A549 (cell line): ENCODE data around the gene ARPC2. TPM values are rescaled to one million over a fixed set of nuclear protein-coding genes. Genes with fewer than 3 reads are reported as not detected.
A peak's percentile ranks its signal among the peaks of the same experiment; 100 is the strongest.

Source experiments
- ATAC-seq, 2 experiments: fragments of 200-7000 bp in 1 of 2; fragments of >200 bp in 1 of 2; cut with Nextera tagmentation in 1 of 2; cut with Tn5 transposase in 1 of 2; 3 replicates each; pipeline versions ENCODE4 v1.8.0 to v1.9.1; 2018 to 2020; ENCODE audit warnings: mild to moderate bottlenecking in 1 of 2, moderate library complexity in 1 of 2
- CTCF ChIA-PET: fragments of 300-600 bp; sonication (Branson Sonifier 250); formaldehyde crosslinking; extraction: SDS; loops from one replicate; lab custom pipeline; 2021; ENCODE audit warnings: antibody characterized with exemption, inconsistent platforms; lab: Yijun Ruan, JAX
- POLR2A ChIA-PET: fragments of 350-600 bp; formaldehyde crosslinking; extraction: SDS; loops from one replicate; lab custom pipeline; 2021; ENCODE audit warnings: antibody characterized with exemption, inconsistent platforms; lab: Yijun Ruan, JAX
- DNase-seq, 2 experiments: peaks; one replicate each; pipeline versions ENCODE4 v3.0.0 to v3.0.0-alpha.2; 2011 to 2016; ENCODE audit warnings: low read depth in 1 of 2, low spot score in 1 of 2
- FAIRE-seq: peaks from 2 replicates; lab custom pipeline; 2011; peaks lifted over from hg19 to GRCh38; lab: Jason Lieb, UNC
- H3K27ac ChIP-seq, 2 experiments: fragments of >200 bp; sonication (Bioruptor Twin); formaldehyde crosslinking; 3 replicates each; pipeline ENCODE4 v1.5.1; 2016 to 2017
- H3K4me1 ChIP-seq: fragments of >200 bp; sonication (Bioruptor Twin); formaldehyde crosslinking; 3 replicates; pipeline ENCODE4 v1.6.1; 2016
- H3K4me2 ChIP-seq: fragments of >200 bp; sonication (Bioruptor Twin); formaldehyde crosslinking; 3 replicates; pipeline ENCODE4 v1.6.1; 2016
- H3K4me3 ChIP-seq: fragments of >200 bp; sonication (Bioruptor Twin); formaldehyde crosslinking; 3 replicates; pipeline ENCODE4 v1.5.1; 2016
- H3K9me3 ChIP-seq: fragments of >200 bp; sonication (Bioruptor Twin); formaldehyde crosslinking; 3 replicates; pipeline ENCODE4 v1.6.1; 2016
- CTCF ChIP-seq: fragments of >200 bp; sonication (Bioruptor Twin); formaldehyde crosslinking; IDR thresholded peaks from 3 replicates; pipeline ENCODE4 v1.5.1; 2016
- ELK1 ChIP-seq: fragments of 150-350 bp; IDR thresholded peaks from 2 replicates; pipeline ENCODE4 v1.6.1; 2014; ENCODE audit warnings: low read depth, mild to moderate bottlenecking, low read length
- FOSL2 ChIP-seq, 2 experiments: fragments of 450-650 bp in 1 of 2; fragments of >200 bp in 1 of 2; sonication (Bioruptor Twin) in 1 of 2; formaldehyde crosslinking; IDR thresholded peaks; 2 replicates each; pipeline versions ENCODE4 v1.5.0 to v1.6.1; 2016 to 2020; ENCODE audit warnings: mild to moderate bottlenecking in 1 of 2, moderate library complexity in 1 of 2
- FOXS1 ChIP-seq: fragments of 250-450 bp; sonication (Bioruptor Pico); IDR thresholded peaks from 2 replicates; pipeline ENCODE4 v1.5.0; 2020; ENCODE audit warnings: mild to moderate bottlenecking, moderate library complexity
- GATA3 ChIP-seq: IDR thresholded peaks from 2 replicates; pipeline ENCODE4 v1.6.1; 2012; ENCODE audit warnings: borderline replicate concordance
- HMGXB4 ChIP-seq: fragments of 250-450 bp; sonication (Bioruptor Pico); IDR thresholded peaks from 2 replicates; pipeline ENCODE4 v1.5.0; 2021; ENCODE audit warnings: mild to moderate bottlenecking, moderate library complexity, borderline replicate concordance
- JUN ChIP-seq, 2 experiments: fragments of >200 bp; sonication (Bioruptor Twin); formaldehyde crosslinking; IDR thresholded peaks; 2 replicates in 1 of 2; 3 replicates in 1 of 2; pipeline ENCODE4 v1.6.1; 2016 to 2017
- MAZ ChIP-seq: fragments of 150-350 bp; IDR thresholded peaks from 2 replicates; pipeline ENCODE4 v1.6.1; 2014; ENCODE audit warnings: antibody characterized with exemption, low read depth, low read length, borderline replicate concordance
- NPAS2 ChIP-seq: fragments of 250-450 bp; sonication (Bioruptor Pico); IDR thresholded peaks from 2 replicates; pipeline ENCODE4 v1.8.0; 2022; ENCODE audit warnings: mild to moderate bottlenecking, moderate library complexity, borderline replicate concordance
- PHF8 ChIP-seq: fragments of 200-600 bp; sonication (generic); IDR thresholded peaks from 2 replicates; pipeline ENCODE4 v1.6.1; 2016; ENCODE audit warnings: low read depth, mild to moderate bottlenecking, antibody characterized with exemption, moderate library complexity, borderline replicate concordance
- POLR2AphosphoS2 ChIP-seq: conservative IDR thresholded peaks from 2 replicates; pipeline ENCODE4 v1.6.1; 2012; ENCODE audit warnings: low read length, improper control_type of control experiment, inconsistent platforms
- RAD21 ChIP-seq, 2 experiments: fragments of >200 bp in 1 of 2; sonication (Bioruptor Twin) in 1 of 2; formaldehyde crosslinking in 1 of 2; IDR thresholded peaks in 1 of 2; conservative IDR thresholded peaks in 1 of 2; 2 replicates in 1 of 2; 3 replicates in 1 of 2; pipeline ENCODE4 v1.6.1; 2012 to 2018; ENCODE audit warnings: inconsistent platforms in 1 of 2
- SMC3 ChIP-seq: fragments of >200 bp; sonication (Bioruptor Twin); formaldehyde crosslinking; IDR thresholded peaks from 3 replicates; pipeline ENCODE4 v1.6.1; 2018; ENCODE audit warnings: inconsistent platforms
- WGBS: methylation state at CpG from one replicate; pipeline ENCODE4 v1.1.6; 2017; ENCODE audit errors: missing lambda C conversion rate; 5-methylcytosine and 5-hydroxymethylcytosine counted together
- polyA plus RNA-seq, 4 experiments: library from polyadenylated mRNA; depleted of rRNA in 3 of 4; stranded (reverse); fragments of >200 nt; fragmentation: RNase III in 1 of 4; extraction: RNeasy Plus Mini Kit Qiagen cat#74134 plus additional on column Dnase treatment in 1 of 4; gene quantifications; 2 replicates in 3 of 4; 3 replicates in 1 of 4; pipeline ENCODE4 v1.2.3, GENCODE V29; 2011 to 2017

ARPC2 gene
- polyA plus RNA-seq, 2 of the 4 experiments (the other 2 are of a cell fraction): 263 to 374 TPM

- Histone ChIP-seq H3K4me3 (no peak overlapping the region), H3K4me1 (peaks cover 9% of the 10 kb centered on the region; the same call in 1 of the 3 replicates), H3K4me2 (no peak overlapping the region), H3K27ac (no peak overlapping the region), H3K9me3 (no peaks in the 10 kb centered on the region)
- DNase-seq (no peak), ATAC-seq (no peak), FAIRE-seq (no peak)
- ChIA-PET POLR2A (no interaction called here), CTCF (interaction anchor here (1.4 kb wide), 1 partner anchor 14 kb away, joined by 5 read pairs; no protein-coding TSS in a partner anchor)
- no peak for TF ChIP-seq SMC3
- 3% methylated on average over 1 of the region's 1 CpG for WGBS
Measured at GRCh38 chr2:218168016-218168415, 49.0 kb upstream of the ARPC2 start.

- H3K4me3 ChIP-seq: no peak overlapping the region
- ATAC-seq (peak; percentile 53 to 90; a peak in 4 of 6 replicates), FAIRE-seq (no peak), DNase-seq (peak; percentile 35 to 40)
- ChIA-PET CTCF (interaction anchor here (0.8 to 1.4 kb wide), 2 partner anchors 12 to 13 kb away, joined by 3 to 5 read pairs; no protein-coding TSS in a partner anchor), POLR2A (no interaction called here)
- peak; percentile 60 for TF ChIP-seq CTCF
- TF ChIP-seq FOSL2 (IDR thresholded peaks at IDR 0.05): no peak
- no peak for TF ChIP-seq FOSL2 (CRISPR knock-in tag; IDR thresholded peaks at IDR 0.05)
- no peak for TF ChIP-seq FOXS1 (CRISPR knock-in tag)
- TF ChIP-seq SMC3: peak; percentile 21; the same call in 1 of the 3 replicates
- peak; percentile 26 to 47; a peak in 3 of 5 replicates for TF ChIP-seq RAD21 (conservative IDR thresholded peaks at IDR 0.05 in 1 of 2, IDR thresholded peaks at IDR 0.05 in 1 of 2)
- TF ChIP-seq JUN (IDR thresholded peaks at IDR 0.05): no peak
- H3K27ac ChIP-seq: no peak overlapping the region
- H3K4me1 ChIP-seq: peaks cover 9% of the 10 kb centered on the region; the same call in 1 of the 3 replicates
- H3K4me2 ChIP-seq: no peak overlapping the region
- 20% methylated on average over 9 of the region's 9 CpGs for WGBS
- H3K9me3 ChIP-seq: no peaks in the 10 kb centered on the region
Measured at GRCh38 chr2:218168635-218169462, 48.1 kb upstream of the ARPC2 start.

- Histone ChIP-seq H3K4me1 (peaks cover 9% of the 10 kb centered on the region; the same call in 1 of the 3 replicates), H3K9me3 (no peaks in the 10 kb centered on the region), H3K4me2 (peak overlapping the region; percentile 36), H3K4me3 (no peak overlapping the region), H3K27ac (0 out of 6 replicates have a peak overlapping the region, but pooled peaks of 1 of the 2 experiments have one; percentile 26)
- DNase-seq (peak in 1 of 2 experiments; percentile 64), ATAC-seq (peak; percentile 58 to 74; a peak in 5 of 6 replicates), FAIRE-seq (no peak)
- CTCF ChIA-PET: interaction anchor here (0.8 to 1.2 kb wide), 3 partner anchors 11 to 16 kb away, joined by 3 read pairs; no protein-coding TSS in a partner anchor
- TF ChIP-seq POLR2AphosphoS2 (no peak), ELK1 (no peak), PHF8 (no peak), HMGXB4 (CRISPR knock-in tag) (no peak), NPAS2 (CRISPR knock-in tag) (no peak), MAZ (no peak), GATA3 (no peak), FOXS1 (CRISPR knock-in tag) (no peak)
- 21% methylated on average over 5 of the region's 5 CpGs for WGBS
- POLR2A ChIA-PET: no interaction called here
Measured at GRCh38 chr2:218169757-218170546, 47.0 kb upstream of the ARPC2 start.
